Stimulated activated CD8-positive, alpha-beta memory T cell treated with anti-CD3 and anti-CD28 coated beads, Interleukin-15, amount 100 ng/mL, for 24 hours (primary cell): ENCODE results near the gene FHIT.

Source experiments
- DNase-seq: peaks from one replicate; pipeline ENCODE4 v3.0.0-alpha.2; 2020; ENCODE audit warnings: low read depth

FHIT gene

GRCh38 chr3:60047426-60048200 lies 1203.6 kb downstream of the FHIT start:
- no peak for DNase-seq

- no peak for DNase-seq
Observed at GRCh38 chr3:60046210-60046609, 1205.0 kb downstream of the FHIT start.

- no peak for DNase-seq
Observed at GRCh38 chr3:60045686-60046085, 1205.6 kb downstream of the FHIT start.

GRCh38 chr3:60036803-60037202 lies 1214.4 kb downstream of the FHIT start:
- no peak for DNase-seq

GRCh38 chr3:60033901-60034453 lies 1217.3 kb downstream of the FHIT start:
- no peak for DNase-seq

GRCh38 chr3:60030982-60031381 lies 1220.3 kb downstream of the FHIT start:
- no peak for DNase-seq

- no peak for DNase-seq
Observed at GRCh38 chr3:60028233-60028632, 1223.0 kb downstream of the FHIT start.

GRCh38 chr3:60027335-60027734 lies 1223.9 kb downstream of the FHIT start:
- no peak for DNase-seq

- no peak for DNase-seq
Observed at GRCh38 chr3:60025096-60026050, 1225.9 kb downstream of the FHIT start.

- no peak for DNase-seq
Observed at GRCh38 chr3:60024400-60024799, 1226.9 kb downstream of the FHIT start.

GRCh38 chr3:60023189-60023588 lies 1228.1 kb downstream of the FHIT start:
- no peak for DNase-seq

- DNase-seq: no peak
Observed at GRCh38 chr3:60017631-60018030, 1233.6 kb downstream of the FHIT start.

GRCh38 chr3:60015032-60015705 lies 1236.1 kb downstream of the FHIT start:
- no peak for DNase-seq

GRCh38 chr3:60013241-60013640 lies 1238.0 kb downstream of the FHIT start:
- no peak for DNase-seq

GRCh38 chr3:60011218-60011617 lies 1240.0 kb downstream of the FHIT start:
- no peak for DNase-seq

- DNase-seq: no peak
Observed at GRCh38 chr3:60010781-60011180, 1240.5 kb downstream of the FHIT start.

- DNase-seq: no peak
Observed at GRCh38 chr3:60009931-60010478, 1241.2 kb downstream of the FHIT start.

GRCh38 chr3:60001369-60001768 lies 1249.9 kb downstream of the FHIT start:
- DNase-seq: no peak

- DNase-seq: no peak
Observed at GRCh38 chr3:60000311-60001105, 1250.7 kb downstream of the FHIT start.

GRCh38 chr3:59998058-59998457 lies 1253.2 kb downstream of the FHIT start:
- no peak for DNase-seq

GRCh38 chr3:59997583-59997982 lies 1253.7 kb downstream of the FHIT start:
- no peak for DNase-seq
